Testis (tissue), 2 donors: ENCODE data around the gene LBH.

ENCODE experiments used
- CTCF ChIP-seq, 3 experiments: fragments of 450-650 bp in 2 of 3; fragments of 200-600 bp in 1 of 3; sonication (generic) in 1 of 3; IDR thresholded peaks; one replicate each; pipeline ENCODE4 v1.5.1; 2016 to 2019; ENCODE audit warnings: antibody characterized with exemption in 3 of 3, mild to moderate bottlenecking in 2 of 3, moderate library complexity in 1 of 3
- POLR2A ChIP-seq: fragments of 450-650 bp; IDR thresholded peaks from one replicate; pipeline ENCODE4 v1.6.1; 2017; ENCODE audit warnings: antibody characterized with exemption, mild to moderate bottlenecking, moderate library complexity

GRCh38 chr2:30204281-30204680 is 27.1 kb upstream of the LBH start:
- TF ChIP-seq CTCF (IDR thresholded peaks at IDR 0.05) (no peak), POLR2A (no peak)
